Measurements from ENCODE around the gene ATP2B1. TPM values are rescaled to one million over a fixed set of nuclear protein-coding genes. Genes with fewer than 3 reads are reported as not detected.

The ATP2B1 gene
- total and polyA plus RNA-seq, 7 experiments from 2014 or later, result 11.0 to 101 (median 43.3) TPM

DNA sequence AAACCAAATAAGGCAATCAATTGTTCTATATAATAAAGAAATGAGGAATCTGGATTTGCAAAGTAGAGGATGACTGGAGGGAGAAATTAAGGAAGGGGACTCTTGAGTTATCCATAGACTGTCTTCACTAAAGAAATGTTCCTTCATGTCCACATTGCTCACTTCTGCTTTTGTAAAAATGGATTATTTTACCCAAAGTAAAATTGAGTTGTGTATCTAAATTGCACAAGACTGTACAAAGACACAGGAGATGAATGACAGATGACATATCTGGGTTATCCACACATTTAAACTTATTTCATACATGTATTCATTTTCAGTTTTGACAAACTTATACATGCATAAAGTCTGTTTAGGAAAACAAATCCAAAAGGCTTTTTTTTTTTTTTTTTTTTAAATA, 11.3 kb downstream of the ATP2B1 start:
- Mint-ChIP-seq H3K27ac (peak overlapping the region in 1 of 9 donors; percentile 28), H3K4me1 (peaks cover 4 to 97% (median 76%) of the 10 kb centered on the region in 7 donors), H3K27me3 (no peaks in the 10 kb centered on the region), H3K4me3 (peak overlapping the region in 2 of 10 donors; percentile 2 to 4), H3K9me3 (peaks cover 0 to 3% (median 0%) of the 10 kb centered on the region in 11 donors), H3K36me3 (peaks cover 0 to 10% (median 0%) of the 10 kb centered on the region in 5 donors)
- H3K9me3 ChIP-seq (ENCODE audit: control insufficient read depth in 2 of 3, low read length in 3 of 3), result no peaks in the 10 kb centered on the region
- ATAC-seq (peak; percentile 16), DNase-seq (no peak)
- H3K36me3 ChIP-seq (ENCODE audit: control insufficient read depth in 2 of 3, insufficient read depth in 3 of 3, low read length in 3 of 3), result no peaks in the 10 kb centered on the region
- ChIA-PET CTCF (no interaction called here), POLR2A (interaction anchor here (0.8 kb wide), 1 partner anchor 12 kb away, joined by 3 read pairs; the partner anchor contains the start of gene ATP2B1)
- no peaks in the 10 kb centered on the region for H3K27me3 ChIP-seq (ENCODE audit: control insufficient read depth in 2 of 2, insufficient read depth in 2 of 2, low read length in 2 of 2)
- peaks cover 6 to 28% of the 10 kb centered on the region in 2 donors for H3K4me1 ChIP-seq (ENCODE audit: control insufficient read depth in 2 of 2, insufficient read depth in 2 of 2, low read length in 2 of 2)
- H3K27ac ChIP-seq (ENCODE audit: low read depth, low read length), result no peak overlapping the region
- intact Hi-C loops (cut with micrococcal nuclease), result no loop called here
- H3K4me3 ChIP-seq (ENCODE audit: low read length), result no peak overlapping the region

DNA sequence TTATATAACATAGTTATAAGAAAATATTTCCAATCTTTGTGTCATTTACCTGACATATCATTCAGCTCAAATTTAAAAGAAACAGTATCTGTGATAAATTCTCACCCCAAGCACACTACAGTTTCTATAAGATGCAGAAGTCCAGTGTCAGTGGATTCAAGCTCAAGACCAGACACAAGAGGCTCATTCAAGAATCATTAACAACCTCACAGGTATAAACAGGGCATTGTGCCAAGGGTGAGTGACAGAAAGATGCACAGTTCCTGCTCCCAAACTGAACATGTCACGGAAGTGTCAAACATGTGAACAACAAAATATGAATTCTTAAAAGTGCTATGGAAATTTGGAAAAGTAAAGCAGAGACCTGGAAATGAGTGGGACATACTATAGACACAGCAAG, 12.8 kb downstream of the ATP2B1 start:
- no peaks in the 10 kb centered on the region for H3K9me3 ChIP-seq (ENCODE audit: control insufficient read depth in 2 of 3, low read length in 3 of 3)
- H3K4me3 Mint-ChIP-seq, result peak overlapping the region in 3 of 10 donors; percentile 0 to 40 (median 25)
- H3K27ac Mint-ChIP-seq, result no peak overlapping the region
- peaks cover 4 to 96% (median 76%) of the 10 kb centered on the region in 7 donors for H3K4me1 Mint-ChIP-seq
- H3K36me3 Mint-ChIP-seq, result peaks cover 0 to 10% (median 0%) of the 10 kb centered on the region in 5 donors
- DNase-seq (no peak), ATAC-seq (no peak)
- no peak overlapping the region for H3K4me3 ChIP-seq (ENCODE audit: low read length)
- H3K27me3 Mint-ChIP-seq, result no peaks in the 10 kb centered on the region
- H3K4me1 ChIP-seq (ENCODE audit: control insufficient read depth in 2 of 2, insufficient read depth in 2 of 2, low read length in 2 of 2), result peaks cover 4 to 19% of the 10 kb centered on the region in 2 donors
- H3K27me3 ChIP-seq (ENCODE audit: control insufficient read depth in 2 of 2, insufficient read depth in 2 of 2, low read length in 2 of 2), result no peaks in the 10 kb centered on the region
- CTCF ChIA-PET, result interaction anchor here (0.7 kb wide), 1 partner anchor 67 kb away, joined by 3 read pairs; no protein-coding TSS in a partner anchor
- no peaks in the 10 kb centered on the region for H3K36me3 ChIP-seq (ENCODE audit: control insufficient read depth in 2 of 3, insufficient read depth in 3 of 3, low read length in 3 of 3)
- no peak overlapping the region for H3K27ac ChIP-seq (ENCODE audit: low read depth, low read length)
- intact Hi-C loops (cut with micrococcal nuclease), result no loop called here
- H3K9me3 Mint-ChIP-seq, result no peaks in the 10 kb centered on the region
- POLR2A ChIA-PET, result interaction anchor here (0.7 kb wide), 1 partner anchor 365 kb away, joined by 3 read pairs; no protein-coding TSS in a partner anchor

DNA sequence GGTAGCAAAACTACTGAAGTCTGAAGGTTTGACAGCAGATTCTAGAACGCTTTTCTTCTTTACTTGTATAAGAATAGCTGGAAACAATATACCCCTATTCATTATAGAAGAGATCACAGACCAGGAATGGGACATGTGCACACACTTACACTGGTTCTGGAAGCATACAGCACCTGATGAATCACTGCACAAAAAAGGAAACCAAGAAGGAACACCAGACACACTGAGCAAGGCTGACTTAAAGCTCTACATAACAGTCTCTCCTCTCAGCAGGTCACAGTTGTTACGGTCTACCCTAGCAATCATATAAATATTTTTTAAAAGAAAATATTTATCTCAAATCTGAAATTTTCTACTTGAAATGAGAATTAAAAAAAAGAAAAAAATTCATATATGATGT, 13.5 kb downstream of the ATP2B1 start:
- POLR2A ChIA-PET, result no interaction called here
- Histone ChIP-seq H3K9me3 (ENCODE audit: control insufficient read depth in 2 of 3, low read length in 3 of 3) (no peaks in the 10 kb centered on the region), H3K27me3 (ENCODE audit: control insufficient read depth in 2 of 2, insufficient read depth in 2 of 2, low read length in 2 of 2) (no peaks in the 10 kb centered on the region), H3K36me3 (ENCODE audit: control insufficient read depth in 2 of 3, insufficient read depth in 3 of 3, low read length in 3 of 3) (no peaks in the 10 kb centered on the region), H3K27ac (ENCODE audit: low read depth, low read length) (no peak overlapping the region), H3K4me1 (ENCODE audit: control insufficient read depth in 2 of 2, insufficient read depth in 2 of 2, low read length in 2 of 2) (peaks cover 4 to 20% of the 10 kb centered on the region in 2 donors), H3K4me3 (ENCODE audit: low read length) (no peak overlapping the region)
- no peak overlapping the region for H3K27ac Mint-ChIP-seq
- H3K27me3 Mint-ChIP-seq, result no peaks in the 10 kb centered on the region
- intact Hi-C loops (cut with micrococcal nuclease), result no loop called here
- ATAC-seq (no peak), DNase-seq (no peak)
- no peak overlapping the region for H3K4me3 Mint-ChIP-seq
- no peaks in the 10 kb centered on the region for H3K9me3 Mint-ChIP-seq
- peaks cover 4 to 96% (median 80%) of the 10 kb centered on the region in 7 donors for H3K4me1 Mint-ChIP-seq
- CTCF ChIA-PET, result interaction anchor here (0.7 kb wide), 1 partner anchor 68 kb away, joined by 3 read pairs; no protein-coding TSS in a partner anchor
- H3K36me3 Mint-ChIP-seq, result peaks cover 0 to 8% (median 0%) of the 10 kb centered on the region in 5 donors

DNA sequence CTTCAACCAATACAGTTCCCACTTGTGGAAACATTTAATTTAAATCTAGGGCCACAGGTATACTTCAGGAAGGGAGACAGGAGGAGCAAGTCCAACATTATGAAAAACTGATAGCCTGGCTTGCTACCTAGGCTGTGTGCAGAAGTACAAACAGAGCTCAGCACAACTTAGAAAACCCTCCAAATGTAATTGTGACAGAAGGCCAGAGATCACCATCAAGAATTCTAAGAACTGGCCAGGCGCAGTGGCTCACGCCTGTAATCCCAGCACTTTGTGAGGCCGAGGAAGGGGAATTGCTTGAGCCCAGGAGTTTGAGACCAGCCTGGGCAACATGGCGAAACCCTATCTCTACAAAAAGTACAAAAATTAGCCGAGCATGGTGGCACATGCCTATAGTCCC, 14.1 kb downstream of the ATP2B1 start:
- H3K27me3 Mint-ChIP-seq, result no peaks in the 10 kb centered on the region
- intact Hi-C loops (cut with micrococcal nuclease), result no loop called here
- H3K36me3 ChIP-seq (ENCODE audit: control insufficient read depth in 2 of 3, insufficient read depth in 3 of 3, low read length in 3 of 3), result no peaks in the 10 kb centered on the region
- no peaks in the 10 kb centered on the region for H3K9me3 ChIP-seq (ENCODE audit: control insufficient read depth in 2 of 3, low read length in 3 of 3)
- DNase-seq, result no peak
- peak overlapping the region in 2 of 10 donors; percentile 3 to 11 for H3K4me3 Mint-ChIP-seq
- no peak overlapping the region for H3K27ac Mint-ChIP-seq
- H3K9me3 Mint-ChIP-seq, result no peaks in the 10 kb centered on the region
- ATAC-seq, result no peak
- no peaks in the 10 kb centered on the region for H3K27me3 ChIP-seq (ENCODE audit: control insufficient read depth in 2 of 2, insufficient read depth in 2 of 2, low read length in 2 of 2)
- peaks cover 4 to 96% (median 83%) of the 10 kb centered on the region in 7 donors for H3K4me1 Mint-ChIP-seq
- POLR2A ChIA-PET, result interaction anchor here (0.6 kb wide), 1 partner anchor 252 kb away, joined by 3 read pairs; no protein-coding TSS in a partner anchor
- H3K4me3 ChIP-seq (ENCODE audit: low read length), result no peak overlapping the region
- peaks cover 0 to 9% (median 0%) of the 10 kb centered on the region in 5 donors for H3K36me3 Mint-ChIP-seq
- H3K27ac ChIP-seq (ENCODE audit: low read depth, low read length), result no peak overlapping the region
- CTCF ChIA-PET, result interaction anchor here (0.6 kb wide), 1 partner anchor 163 kb away, joined by 3 read pairs; no protein-coding TSS in a partner anchor
- peaks cover 5 to 16% of the 10 kb centered on the region in 2 donors for H3K4me1 ChIP-seq (ENCODE audit: control insufficient read depth in 2 of 2, insufficient read depth in 2 of 2, low read length in 2 of 2)

DNA sequence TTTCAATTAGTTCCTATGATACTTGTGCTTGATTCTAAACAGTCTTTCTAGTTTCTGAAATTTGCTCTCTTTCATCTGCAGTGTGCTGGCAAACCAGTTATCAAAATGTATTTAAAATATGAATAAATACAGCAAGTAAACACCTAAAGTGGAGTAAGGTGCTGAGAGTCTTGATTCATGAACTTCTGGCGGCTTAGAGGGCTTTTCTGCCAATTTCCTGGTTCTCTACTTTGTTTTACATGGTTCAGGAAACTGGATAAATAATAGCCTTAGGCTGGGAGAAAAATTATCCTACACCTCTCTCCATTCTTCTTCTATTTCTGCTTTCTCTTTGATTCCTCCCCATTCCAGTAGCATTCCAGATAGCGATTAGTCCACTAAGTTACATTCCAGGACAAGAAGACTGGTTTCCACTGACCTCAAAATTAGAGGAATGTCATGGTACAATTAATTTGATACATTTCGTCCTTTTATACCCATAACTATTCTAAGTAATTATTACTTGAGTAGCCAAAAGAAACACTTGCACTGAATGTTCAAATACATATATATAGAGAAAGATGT, 14.9 kb downstream of the ATP2B1 start:
- no peaks in the 10 kb centered on the region for H3K9me3 ChIP-seq (ENCODE audit: control insufficient read depth in 2 of 3, low read length in 3 of 3)
- DNase-seq (no peak), ATAC-seq (no peak)
- no peak overlapping the region for H3K27ac ChIP-seq (ENCODE audit: low read depth, low read length)
- Mint-ChIP-seq H3K4me1 (peaks cover 4 to 95% (median 86%) of the 10 kb centered on the region in 7 donors), H3K4me3 (peak overlapping the region in 3 of 10 donors; percentile 3 to 25 (median 11)), H3K27me3 (no peaks in the 10 kb centered on the region), H3K9me3 (no peaks in the 10 kb centered on the region), H3K27ac (no peak overlapping the region), H3K36me3 (peaks cover 0 to 8% (median 0%) of the 10 kb centered on the region in 5 donors)
- no peaks in the 10 kb centered on the region for H3K36me3 ChIP-seq (ENCODE audit: control insufficient read depth in 2 of 3, insufficient read depth in 3 of 3, low read length in 3 of 3)
- intact Hi-C loops (cut with micrococcal nuclease), result no loop called here
- H3K27me3 ChIP-seq (ENCODE audit: control insufficient read depth in 2 of 2, insufficient read depth in 2 of 2, low read length in 2 of 2), result no peaks in the 10 kb centered on the region
- H3K4me1 ChIP-seq (ENCODE audit: control insufficient read depth in 2 of 2, insufficient read depth in 2 of 2, low read length in 2 of 2), result peaks cover 10 to 20% of the 10 kb centered on the region in 2 donors
- ChIA-PET CTCF (interaction anchor here (0.6 kb wide), 1 partner anchor 162 kb away, joined by 3 read pairs; no protein-coding TSS in a partner anchor), POLR2A (interaction anchor here (0.6 kb wide), 1 partner anchor 143 kb away, joined by 4 read pairs; no protein-coding TSS in a partner anchor)
- H3K4me3 ChIP-seq (ENCODE audit: low read length), result no peak overlapping the region

DNA sequence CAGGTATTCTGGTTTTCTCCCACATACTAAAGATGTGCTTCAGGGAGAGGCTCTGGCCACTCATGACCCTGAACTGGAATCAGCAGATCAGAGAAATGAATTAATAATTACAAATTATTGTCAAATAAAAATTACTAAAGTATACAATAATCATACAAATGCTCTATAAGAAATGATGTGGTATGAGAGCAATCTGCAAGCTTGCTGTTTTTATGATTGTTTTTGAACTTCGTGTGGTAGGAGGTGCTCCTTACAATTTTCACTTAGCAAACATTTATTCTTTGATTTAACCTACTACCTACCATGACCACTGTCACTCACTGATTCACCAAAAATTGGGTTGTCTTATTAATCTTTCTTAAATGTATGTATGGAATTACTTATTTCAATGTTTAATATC, 16.2 kb downstream of the ATP2B1 start:
- intact Hi-C loops (cut with micrococcal nuclease), result no loop called here
- no peaks in the 10 kb centered on the region for H3K9me3 Mint-ChIP-seq
- Histone ChIP-seq H3K27ac (ENCODE audit: low read depth, low read length) (no peak overlapping the region), H3K4me3 (ENCODE audit: low read length) (no peak overlapping the region), H3K27me3 (ENCODE audit: control insufficient read depth in 2 of 2, insufficient read depth in 2 of 2, low read length in 2 of 2) (no peaks in the 10 kb centered on the region), H3K36me3 (ENCODE audit: control insufficient read depth in 2 of 3, insufficient read depth in 3 of 3, low read length in 3 of 3) (no peaks in the 10 kb centered on the region), H3K9me3 (ENCODE audit: control insufficient read depth in 2 of 3, low read length in 3 of 3) (no peaks in the 10 kb centered on the region), H3K4me1 (ENCODE audit: control insufficient read depth in 2 of 2, insufficient read depth in 2 of 2, low read length in 2 of 2) (peaks cover 10 to 19% of the 10 kb centered on the region in 2 donors)
- H3K36me3 Mint-ChIP-seq, result peaks cover 0 to 4% (median 0%) of the 10 kb centered on the region in 5 donors
- no peak overlapping the region for H3K27ac Mint-ChIP-seq
- H3K4me1 Mint-ChIP-seq, result peaks cover 4 to 87% (median 78%) of the 10 kb centered on the region in 7 donors
- no peak for DNase-seq
- no peaks in the 10 kb centered on the region for H3K27me3 Mint-ChIP-seq
- CTCF ChIA-PET, result no interaction called here
- ATAC-seq, result no peak
- H3K4me3 Mint-ChIP-seq, result no peak overlapping the region
- POLR2A ChIA-PET, result no interaction called here
